ENCODE measurements around the gene APBA1.

APBA1 gene

GRCh38 chr9:69602773-69603172 is 69.4 kb downstream of the APBA1 start:
- TF ChIP-seq POLR2AphosphoS5 (IDR thresholded peaks at IDR 0.05; ENCODE audit: low read depth): no peak
- TF ChIP-seq GABPA (IDR thresholded peaks at IDR 0.05; ENCODE audit: low read depth): no peak
- no peak for TF ChIP-seq SPI1 (IDR thresholded peaks at IDR 0.05; ENCODE audit: borderline replicate concordance, low read depth)
- TF ChIP-seq, protein P1, sequence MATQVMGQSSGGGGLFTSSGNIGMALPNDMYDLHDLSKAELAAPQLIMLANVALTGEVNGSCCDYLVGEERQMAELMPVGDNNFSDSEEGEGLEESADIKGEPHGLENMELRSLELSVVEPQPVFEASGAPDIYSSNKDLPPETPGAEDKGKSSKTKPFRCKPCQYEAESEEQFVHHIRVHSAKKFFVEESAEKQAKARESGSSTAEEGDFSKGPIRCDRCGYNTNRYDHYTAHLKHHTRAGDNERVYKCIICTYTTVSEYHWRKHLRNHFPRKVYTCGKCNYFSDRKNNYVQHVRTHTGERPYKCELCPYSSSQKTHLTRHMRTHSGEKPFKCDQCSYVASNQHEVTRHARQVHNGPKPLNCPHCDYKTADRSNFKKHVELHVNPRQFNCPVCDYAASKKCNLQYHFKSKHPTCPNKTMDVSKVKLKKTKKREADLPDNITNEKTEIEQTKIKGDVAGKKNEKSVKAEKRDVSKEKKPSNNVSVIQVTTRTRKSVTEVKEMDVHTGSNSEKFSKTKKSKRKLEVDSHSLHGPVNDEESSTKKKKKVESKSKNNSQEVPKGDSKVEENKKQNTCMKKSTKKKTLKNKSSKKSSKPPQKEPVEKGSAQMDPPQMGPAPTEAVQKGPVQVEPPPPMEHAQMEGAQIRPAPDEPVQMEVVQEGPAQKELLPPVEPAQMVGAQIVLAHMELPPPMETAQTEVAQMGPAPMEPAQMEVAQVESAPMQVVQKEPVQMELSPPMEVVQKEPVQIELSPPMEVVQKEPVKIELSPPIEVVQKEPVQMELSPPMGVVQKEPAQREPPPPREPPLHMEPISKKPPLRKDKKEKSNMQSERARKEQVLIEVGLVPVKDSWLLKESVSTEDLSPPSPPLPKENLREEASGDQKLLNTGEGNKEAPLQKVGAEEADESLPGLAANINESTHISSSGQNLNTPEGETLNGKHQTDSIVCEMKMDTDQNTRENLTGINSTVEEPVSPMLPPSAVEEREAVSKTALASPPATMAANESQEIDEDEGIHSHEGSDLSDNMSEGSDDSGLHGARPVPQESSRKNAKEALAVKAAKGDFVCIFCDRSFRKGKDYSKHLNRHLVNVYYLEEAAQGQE (IDR thresholded peaks at IDR 0.05; ENCODE audit: insufficient replicate concordance, low read depth): no peak
- DNase-seq (ENCODE audit: low read depth in 1 of 2, low spot score in 1 of 2): no peak
- Histone ChIP-seq H3K27ac (replicated peaks) (no peak overlapping the region), H3K27me3 (ENCODE audit: insufficient read depth, poor library complexity, severe bottlenecking) (no peaks in the 10 kb centered on the region), H3K4me3 (replicated peaks; ENCODE audit: insufficient read depth, low read length) (no peak overlapping the region)

DNA sequence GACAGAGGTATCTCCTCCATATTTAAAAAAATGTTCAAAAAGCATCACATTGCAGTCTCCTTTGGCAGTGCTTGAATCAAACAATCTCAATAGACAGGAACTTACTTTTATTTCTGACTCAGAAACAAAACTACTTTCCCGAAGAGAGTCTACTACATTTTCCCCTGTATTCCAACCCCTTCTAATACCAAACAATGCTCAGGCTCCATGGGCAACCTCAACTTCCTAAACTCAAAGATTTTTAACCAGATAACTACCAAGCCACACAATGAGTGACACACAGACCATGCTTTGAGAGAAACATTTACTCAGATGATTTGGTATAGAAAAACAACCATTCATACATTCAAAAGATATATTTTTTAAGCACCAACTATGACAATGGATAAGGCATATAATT is 70.5 kb downstream of the APBA1 start:
- Histone ChIP-seq H3K27ac (replicated peaks) (no peak overlapping the region), H3K4me3 (replicated peaks; ENCODE audit: insufficient read depth, low read length) (no peak overlapping the region), H3K27me3 (ENCODE audit: insufficient read depth, poor library complexity, severe bottlenecking) (no peaks in the 10 kb centered on the region)
- DNase-seq (ENCODE audit: low read depth in 1 of 2, low spot score in 1 of 2): no peak
- TF ChIP-seq SPI1 (IDR thresholded peaks at IDR 0.05; ENCODE audit: borderline replicate concordance, low read depth) (no peak), GABPA (IDR thresholded peaks at IDR 0.05; ENCODE audit: low read depth) (no peak), POLR2AphosphoS5 (IDR thresholded peaks at IDR 0.05; ENCODE audit: low read depth) (no peak)
- TF ChIP-seq, protein P1 (IDR thresholded peaks at IDR 0.05; ENCODE audit: insufficient replicate concordance, low read depth): no peak
- TF ChIP-seq, protein P2, sequence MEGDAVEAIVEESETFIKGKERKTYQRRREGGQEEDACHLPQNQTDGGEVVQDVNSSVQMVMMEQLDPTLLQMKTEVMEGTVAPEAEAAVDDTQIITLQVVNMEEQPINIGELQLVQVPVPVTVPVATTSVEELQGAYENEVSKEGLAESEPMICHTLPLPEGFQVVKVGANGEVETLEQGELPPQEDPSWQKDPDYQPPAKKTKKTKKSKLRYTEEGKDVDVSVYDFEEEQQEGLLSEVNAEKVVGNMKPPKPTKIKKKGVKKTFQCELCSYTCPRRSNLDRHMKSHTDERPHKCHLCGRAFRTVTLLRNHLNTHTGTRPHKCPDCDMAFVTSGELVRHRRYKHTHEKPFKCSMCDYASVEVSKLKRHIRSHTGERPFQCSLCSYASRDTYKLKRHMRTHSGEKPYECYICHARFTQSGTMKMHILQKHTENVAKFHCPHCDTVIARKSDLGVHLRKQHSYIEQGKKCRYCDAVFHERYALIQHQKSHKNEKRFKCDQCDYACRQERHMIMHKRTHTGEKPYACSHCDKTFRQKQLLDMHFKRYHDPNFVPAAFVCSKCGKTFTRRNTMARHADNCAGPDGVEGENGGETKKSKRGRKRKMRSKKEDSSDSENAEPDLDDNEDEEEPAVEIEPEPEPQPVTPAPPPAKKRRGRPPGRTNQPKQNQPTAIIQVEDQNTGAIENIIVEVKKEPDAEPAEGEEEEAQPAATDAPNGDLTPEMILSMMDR (IDR thresholded peaks at IDR 0.05; ENCODE audit: insufficient read depth, low read length): no peak

GRCh38 chr9:69600314-69601047 is 71.7 kb downstream of the APBA1 start:
- H3K4me3 ChIP-seq (replicated peaks; ENCODE audit: insufficient read depth, low read length): no peak overlapping the region
- DNase-seq (ENCODE audit: low read depth in 1 of 2, low spot score in 1 of 2): no peak
- no peaks in the 10 kb centered on the region for H3K27me3 ChIP-seq (ENCODE audit: insufficient read depth, poor library complexity, severe bottlenecking)
- no peak overlapping the region for H3K27ac ChIP-seq (replicated peaks)
- TF ChIP-seq SPI1 (IDR thresholded peaks at IDR 0.05; ENCODE audit: borderline replicate concordance, low read depth) (no peak), POLR2AphosphoS5 (IDR thresholded peaks at IDR 0.05; ENCODE audit: low read depth) (no peak), GABPA (IDR thresholded peaks at IDR 0.05; ENCODE audit: low read depth) (no peak)
- TF ChIP-seq, protein P2 (IDR thresholded peaks at IDR 0.05; ENCODE audit: insufficient read depth, low read length): no peak
- TF ChIP-seq, protein P1 (IDR thresholded peaks at IDR 0.05; ENCODE audit: insufficient replicate concordance, low read depth): no peak
